Neuron (in vitro differentiated cells): Measurements from ENCODE around the gene GFRAL.
"Not testable (repeated sequence)": the region's sequence is repeated elsewhere in the genome, so short reads cannot be mapped to it uniquely, and the experiment has no call there.

Source experiments
- H2AFZ ChIP-seq: one replicate; pipeline ENCODE4 v1.6.1; 2013; ENCODE audit warnings: low read depth, mild to moderate bottlenecking, inconsistent platforms, low read length, moderate library complexity
- H3K27me3 ChIP-seq: one replicate; pipeline ENCODE4 v1.6.1; 2013; ENCODE audit warnings: low read length; ENCODE audit not compliant: insufficient read depth
- H3K36me3 ChIP-seq: one replicate; pipeline ENCODE4 v1.6.1; 2013; ENCODE audit warnings: low read length; ENCODE audit not compliant: insufficient read depth
- H3K4me1 ChIP-seq: one replicate; pipeline ENCODE4 v1.6.1; 2013; ENCODE audit warnings: low read length; ENCODE audit not compliant: insufficient read depth
- H3K4me3 ChIP-seq: 2 replicates; pipeline ENCODE4 v1.5.1; 2013; ENCODE audit warnings: mild to moderate bottlenecking, low read length, moderate library complexity
- H3K9me3 ChIP-seq: one replicate; pipeline ENCODE4 v1.6.1; 2013; ENCODE audit warnings: low read length

The GFRAL gene

GRCh38 chr6:55327169-55327568, at the start of gene GFRAL:
Gene GFRAL, plus strand, starts transcription at chr6:55327469. Its CDS starts 86 bp downstream, at chr6:55327555.
- H3K4me1 ChIP-seq, result no peaks in the 10 kb centered on the region
- no peaks in the 10 kb centered on the region for H3K9me3 ChIP-seq
- H2AFZ ChIP-seq, result no peak within 1 kb of the TSS
- H3K4me3 ChIP-seq, result no peak within 1 kb of the TSS
- no peaks in the 10 kb centered on the region for H3K27me3 ChIP-seq
- no peaks in the 10 kb centered on the region for H3K36me3 ChIP-seq

GRCh38 chr6:55277646-55278045, 49.6 kb upstream of the GFRAL start:
- Histone ChIP-seq H3K36me3 (no peaks in the 10 kb centered on the region), H2AFZ (no peak overlapping the region), H3K4me3 (no peak overlapping the region), H3K9me3 (no peaks in the 10 kb centered on the region), H3K27me3 (no peaks in the 10 kb centered on the region), H3K4me1 (no peaks in the 10 kb centered on the region)

GRCh38 chr6:55281215-55281614, 46.1 kb upstream of the GFRAL start:
- no peak overlapping the region for H2AFZ ChIP-seq
- H3K4me1 ChIP-seq, result no peaks in the 10 kb centered on the region
- H3K4me3 ChIP-seq, result no peak overlapping the region
- H3K9me3 ChIP-seq, result no peaks in the 10 kb centered on the region
- H3K27me3 ChIP-seq, result no peaks in the 10 kb centered on the region
- no peaks in the 10 kb centered on the region for H3K36me3 ChIP-seq

GRCh38 chr6:55282115-55282514, 45.2 kb upstream of the GFRAL start:
- Histone ChIP-seq H3K4me3 (no peak overlapping the region), H3K4me1 (no peaks in the 10 kb centered on the region), H3K9me3 (no peaks in the 10 kb centered on the region), H2AFZ (no peak overlapping the region), H3K27me3 (no peaks in the 10 kb centered on the region), H3K36me3 (no peaks in the 10 kb centered on the region)

- Histone ChIP-seq H3K36me3 (no peaks in the 10 kb centered on the region), H3K27me3 (no peaks in the 10 kb centered on the region), H2AFZ (no peak overlapping the region), H3K9me3 (no peaks in the 10 kb centered on the region), H3K4me1 (no peaks in the 10 kb centered on the region), H3K4me3 (no peak overlapping the region)
Measured at GRCh38 chr6:55286824-55287223, 40.4 kb upstream of the GFRAL start.

- H3K27me3 ChIP-seq, result no peaks in the 10 kb centered on the region
- no peaks in the 10 kb centered on the region for H3K9me3 ChIP-seq
- no peaks in the 10 kb centered on the region for H3K36me3 ChIP-seq
- H2AFZ ChIP-seq, result no peak overlapping the region
- H3K4me3 ChIP-seq, result no peak overlapping the region
- no peaks in the 10 kb centered on the region for H3K4me1 ChIP-seq
Measured at GRCh38 chr6:55290736-55291135, 36.5 kb upstream of the GFRAL start.

- H3K9me3 ChIP-seq, result no peaks in the 10 kb centered on the region
- H3K4me3 ChIP-seq, result no peak overlapping the region
- H3K4me1 ChIP-seq, result no peaks in the 10 kb centered on the region
- H2AFZ ChIP-seq, result no peak overlapping the region
- H3K27me3 ChIP-seq, result no peaks in the 10 kb centered on the region
- H3K36me3 ChIP-seq, result no peaks in the 10 kb centered on the region
Measured at GRCh38 chr6:55293116-55293515, 34.2 kb upstream of the GFRAL start.

- not testable (repeated sequence) for H3K36me3 ChIP-seq, H3K27me3 ChIP-seq, H3K4me3 ChIP-seq, H2AFZ ChIP-seq, H3K9me3 ChIP-seq, H3K4me1 ChIP-seq
Measured at GRCh38 chr6:55297214-55297613, 30.1 kb upstream of the GFRAL start.

GRCh38 chr6:55299286-55299985, 27.8 kb upstream of the GFRAL start:
- Histone ChIP-seq H3K9me3 (no peaks in the 10 kb centered on the region), H2AFZ (no peak overlapping the region), H3K27me3 (no peaks in the 10 kb centered on the region), H3K36me3 (no peaks in the 10 kb centered on the region), H3K4me1 (no peaks in the 10 kb centered on the region), H3K4me3 (no peak overlapping the region)

GRCh38 chr6:55304747-55305146, 22.5 kb upstream of the GFRAL start:
- H2AFZ ChIP-seq, result no peak overlapping the region
- H3K27me3 ChIP-seq, result no peaks in the 10 kb centered on the region
- no peaks in the 10 kb centered on the region for H3K9me3 ChIP-seq
- H3K36me3 ChIP-seq, result no peaks in the 10 kb centered on the region
- H3K4me3 ChIP-seq, result no peak overlapping the region
- no peaks in the 10 kb centered on the region for H3K4me1 ChIP-seq

GRCh38 chr6:55319961-55320695, 7.1 kb upstream of the GFRAL start:
- Histone ChIP-seq H3K4me3 (no peak overlapping the region), H3K27me3 (no peaks in the 10 kb centered on the region), H2AFZ (no peak overlapping the region), H3K4me1 (no peaks in the 10 kb centered on the region), H3K9me3 (no peaks in the 10 kb centered on the region), H3K36me3 (no peaks in the 10 kb centered on the region)

GRCh38 chr6:55320696-55321086, 6.6 kb upstream of the GFRAL start:
- H3K4me1 ChIP-seq, result no peaks in the 10 kb centered on the region
- no peak overlapping the region for H3K4me3 ChIP-seq
- no peak overlapping the region for H2AFZ ChIP-seq
- no peaks in the 10 kb centered on the region for H3K27me3 ChIP-seq
- H3K9me3 ChIP-seq, result no peaks in the 10 kb centered on the region
- H3K36me3 ChIP-seq, result no peaks in the 10 kb centered on the region

- H3K27me3 ChIP-seq, result no peaks in the 10 kb centered on the region
- H3K36me3 ChIP-seq, result no peaks in the 10 kb centered on the region
- H3K9me3 ChIP-seq, result no peaks in the 10 kb centered on the region
- no peak overlapping the region for H2AFZ ChIP-seq
- H3K4me3 ChIP-seq, result no peak overlapping the region
- no peaks in the 10 kb centered on the region for H3K4me1 ChIP-seq
Measured at GRCh38 chr6:55377150-55377549, 49.9 kb downstream of the GFRAL start.
